Mammary epithelial cell (primary cell): ENCODE measurements around the gene PID1.

ENCODE experiments used
- EZH2 ChIP-seq: IDR thresholded peaks from 2 replicates; pipeline ENCODE4 v1.6.1; 2012; ENCODE audit warnings: low read length, inconsistent platforms, borderline replicate concordance
- TF ChIP-seq, protein P1 (sequence below), 2 donors: IDR thresholded peaks in 1 of 2; conservative IDR thresholded peaks in 1 of 2; 2 replicates each; pipeline ENCODE4 v1.5.1; 2011 to 2012; ENCODE audit warnings: inconsistent platforms in 2 of 2, low read length in 2 of 2, mild to moderate bottlenecking in 2 of 2, control low read depth in 1 of 2, low read depth in 1 of 2; ENCODE audit not compliant: insufficient read depth in 1 of 2; ENCODE audit errors: extremely low read depth in 1 of 2

DNA sequence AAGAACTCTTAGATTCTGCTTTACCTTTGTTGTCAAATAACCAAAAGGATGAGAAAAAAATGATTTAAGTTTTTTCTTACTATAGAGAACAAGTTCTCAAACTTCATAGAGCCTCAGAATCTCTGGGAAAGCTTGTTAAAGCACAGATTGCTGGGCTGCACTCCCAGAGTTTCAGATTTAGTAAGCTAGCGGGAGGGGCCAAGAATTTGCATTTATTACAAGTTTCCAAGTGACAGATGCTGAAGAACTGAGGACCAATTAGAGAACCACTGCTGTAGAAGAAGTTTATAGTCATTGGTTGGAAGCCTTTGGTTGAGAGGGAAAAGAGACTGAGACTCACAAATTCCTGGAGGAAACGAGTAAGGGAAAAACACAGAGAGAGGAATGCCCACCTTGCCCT is 32.1 kb downstream of the PID1 start:
- TF ChIP-seq EZH2: no peak
- TF ChIP-seq, protein P1, sequence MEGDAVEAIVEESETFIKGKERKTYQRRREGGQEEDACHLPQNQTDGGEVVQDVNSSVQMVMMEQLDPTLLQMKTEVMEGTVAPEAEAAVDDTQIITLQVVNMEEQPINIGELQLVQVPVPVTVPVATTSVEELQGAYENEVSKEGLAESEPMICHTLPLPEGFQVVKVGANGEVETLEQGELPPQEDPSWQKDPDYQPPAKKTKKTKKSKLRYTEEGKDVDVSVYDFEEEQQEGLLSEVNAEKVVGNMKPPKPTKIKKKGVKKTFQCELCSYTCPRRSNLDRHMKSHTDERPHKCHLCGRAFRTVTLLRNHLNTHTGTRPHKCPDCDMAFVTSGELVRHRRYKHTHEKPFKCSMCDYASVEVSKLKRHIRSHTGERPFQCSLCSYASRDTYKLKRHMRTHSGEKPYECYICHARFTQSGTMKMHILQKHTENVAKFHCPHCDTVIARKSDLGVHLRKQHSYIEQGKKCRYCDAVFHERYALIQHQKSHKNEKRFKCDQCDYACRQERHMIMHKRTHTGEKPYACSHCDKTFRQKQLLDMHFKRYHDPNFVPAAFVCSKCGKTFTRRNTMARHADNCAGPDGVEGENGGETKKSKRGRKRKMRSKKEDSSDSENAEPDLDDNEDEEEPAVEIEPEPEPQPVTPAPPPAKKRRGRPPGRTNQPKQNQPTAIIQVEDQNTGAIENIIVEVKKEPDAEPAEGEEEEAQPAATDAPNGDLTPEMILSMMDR (conservative IDR thresholded peaks at IDR 0.05 in 1 of 2, IDR thresholded peaks at IDR 0.05 in 1 of 2; ENCODE audit: extremely low read depth in 1 of 2, insufficient read depth in 1 of 2, low read depth in 1 of 2, low read length in 2 of 2): no peak
